Activated naive CD8-positive, alpha-beta T cell treated with anti-CD3 and anti-CD28 coated beads for 36 hours (primary cell): ENCODE measurements around the gene TNFSF11. TPM values are rescaled to one million over a fixed set of nuclear protein-coding genes. Genes with fewer than 3 reads are reported as not detected.

Experiments used
- DNase-seq: peaks from one replicate; pipeline ENCODE4 v3.0.0; 2021
- H3K27ac Mint-ChIP-seq: one replicate; pipeline ENCODE4 v1.8.0; 2022; ENCODE audit warnings: mild to moderate bottlenecking, moderate library complexity, mixed read lengths
- H3K27me3 Mint-ChIP-seq: one replicate; pipeline ENCODE4 v1.8.0; 2022; ENCODE audit warnings: mild to moderate bottlenecking, mixed read lengths
- H3K36me3 Mint-ChIP-seq: one replicate; pipeline ENCODE4 v1.8.0; 2021; ENCODE audit warnings: mild to moderate bottlenecking, mixed read lengths
- H3K4me1 Mint-ChIP-seq: one replicate; pipeline ENCODE4 v1.8.0; 2021; ENCODE audit warnings: mixed read lengths
- H3K4me3 Mint-ChIP-seq: one replicate; pipeline ENCODE4 v1.8.0; 2022; ENCODE audit warnings: mild to moderate bottlenecking, moderate library complexity, mixed read lengths
- H3K9me3 Mint-ChIP-seq: one replicate; pipeline ENCODE4 v1.8.0; 2022; ENCODE audit warnings: mixed read lengths
- total RNA-seq, 2 experiments: library from RNA; stranded (reverse); gene quantifications; one replicate each; pipeline ENCODE4 v1.2.3, GENCODE V29; 2021

The TNFSF11 gene
- total RNA-seq, 2 experiments from 2014 or later, result 6.4 to 7.5 TPM

- Mint-ChIP-seq H3K36me3 (no peaks in the 10 kb centered on the region), H3K27me3 (peaks cover 16% of the 10 kb centered on the region), H3K9me3 (no peaks in the 10 kb centered on the region), H3K27ac (no peak overlapping the region), H3K4me3 (no peak overlapping the region), H3K4me1 (peaks cover 2% of the 10 kb centered on the region)
- DNase-seq, result no peak
These were observed 38.2 kb downstream of the TNFSF11 start for GRCh38 chr13:42612021-42612765.

- Mint-ChIP-seq H3K4me3 (no peak overlapping the region), H3K9me3 (no peaks in the 10 kb centered on the region), H3K27ac (no peak overlapping the region), H3K36me3 (no peaks in the 10 kb centered on the region), H3K4me1 (peaks cover 2% of the 10 kb centered on the region), H3K27me3 (peaks cover 14% of the 10 kb centered on the region)
- no peak for DNase-seq
These were observed 40.6 kb downstream of the TNFSF11 start for GRCh38 chr13:42614436-42615035.

- Mint-ChIP-seq H3K36me3 (no peaks in the 10 kb centered on the region), H3K4me1 (peaks cover 2% of the 10 kb centered on the region), H3K9me3 (no peaks in the 10 kb centered on the region), H3K27ac (no peak overlapping the region), H3K4me3 (no peak overlapping the region), H3K27me3 (peaks cover 11% of the 10 kb centered on the region)
- DNase-seq, result no peak
These were observed 41.7 kb downstream of the TNFSF11 start for GRCh38 chr13:42615691-42616090.

- no peak overlapping the region for H3K27ac Mint-ChIP-seq
- H3K4me1 Mint-ChIP-seq, result peaks cover 2% of the 10 kb centered on the region
- H3K36me3 Mint-ChIP-seq, result no peaks in the 10 kb centered on the region
- no peak overlapping the region for H3K4me3 Mint-ChIP-seq
- DNase-seq, result no peak
- H3K27me3 Mint-ChIP-seq, result peaks cover 12% of the 10 kb centered on the region
- no peaks in the 10 kb centered on the region for H3K9me3 Mint-ChIP-seq
These were observed 43.3 kb downstream of the TNFSF11 start for GRCh38 chr13:42617221-42617620.

- Mint-ChIP-seq H3K36me3 (no peaks in the 10 kb centered on the region), H3K4me1 (no peaks in the 10 kb centered on the region), H3K9me3 (no peaks in the 10 kb centered on the region), H3K27ac (no peak overlapping the region), H3K4me3 (no peak overlapping the region), H3K27me3 (peaks cover 18% of the 10 kb centered on the region)
- DNase-seq, result no peak
These were observed 50.0 kb downstream of the TNFSF11 start for GRCh38 chr13:42623916-42624315.

GRCh38 chr13:42625611-42626010, 51.7 kb downstream of the TNFSF11 start:
- Mint-ChIP-seq H3K27me3 (peaks cover 18% of the 10 kb centered on the region), H3K9me3 (no peaks in the 10 kb centered on the region), H3K27ac (no peak overlapping the region), H3K4me3 (no peak overlapping the region), H3K4me1 (no peaks in the 10 kb centered on the region), H3K36me3 (no peaks in the 10 kb centered on the region)
- DNase-seq, result no peak

GRCh38 chr13:42626176-42626860, 52.4 kb downstream of the TNFSF11 start:
- Mint-ChIP-seq H3K27ac (no peak overlapping the region), H3K4me3 (no peak overlapping the region), H3K36me3 (no peaks in the 10 kb centered on the region), H3K9me3 (no peaks in the 10 kb centered on the region), H3K4me1 (no peaks in the 10 kb centered on the region), H3K27me3 (peaks cover 18% of the 10 kb centered on the region)
- DNase-seq, result no peak

GRCh38 chr13:42628666-42629065, 54.7 kb downstream of the TNFSF11 start:
- DNase-seq, result no peak
- Mint-ChIP-seq H3K9me3 (no peaks in the 10 kb centered on the region), H3K4me1 (no peaks in the 10 kb centered on the region), H3K36me3 (no peaks in the 10 kb centered on the region), H3K27me3 (peaks cover 8% of the 10 kb centered on the region), H3K27ac (no peak overlapping the region), H3K4me3 (no peak overlapping the region)

GRCh38 chr13:42631181-42631580, 57.2 kb downstream of the TNFSF11 start:
- Mint-ChIP-seq H3K4me1 (no peaks in the 10 kb centered on the region), H3K9me3 (no peaks in the 10 kb centered on the region), H3K27me3 (peaks cover 10% of the 10 kb centered on the region), H3K27ac (no peak overlapping the region), H3K4me3 (no peak overlapping the region), H3K36me3 (no peaks in the 10 kb centered on the region)
- DNase-seq, result no peak

- Mint-ChIP-seq H3K27me3 (peaks cover 9% of the 10 kb centered on the region), H3K36me3 (no peaks in the 10 kb centered on the region), H3K4me3 (no peak overlapping the region), H3K9me3 (no peaks in the 10 kb centered on the region), H3K4me1 (no peaks in the 10 kb centered on the region), H3K27ac (no peak overlapping the region)
- DNase-seq, result no peak
These were observed 59.5 kb downstream of the TNFSF11 start for GRCh38 chr13:42633495-42633894.

GRCh38 chr13:42638101-42638500, 64.1 kb downstream of the TNFSF11 start:
- no peaks in the 10 kb centered on the region for H3K36me3 Mint-ChIP-seq
- no peak for DNase-seq
- H3K27me3 Mint-ChIP-seq, result peaks cover 21% of the 10 kb centered on the region
- H3K4me1 Mint-ChIP-seq, result no peaks in the 10 kb centered on the region
- H3K27ac Mint-ChIP-seq, result no peak overlapping the region
- no peak overlapping the region for H3K4me3 Mint-ChIP-seq
- peaks cover 5% of the 10 kb centered on the region for H3K9me3 Mint-ChIP-seq

GRCh38 chr13:42638886-42639285, 64.9 kb downstream of the TNFSF11 start:
- H3K27ac Mint-ChIP-seq, result no peak overlapping the region
- no peaks in the 10 kb centered on the region for H3K36me3 Mint-ChIP-seq
- H3K4me1 Mint-ChIP-seq, result no peaks in the 10 kb centered on the region
- peaks cover 21% of the 10 kb centered on the region for H3K27me3 Mint-ChIP-seq
- H3K4me3 Mint-ChIP-seq, result no peak overlapping the region
- peaks cover 5% of the 10 kb centered on the region for H3K9me3 Mint-ChIP-seq
- DNase-seq, result no peak

- H3K4me1 Mint-ChIP-seq, result no peaks in the 10 kb centered on the region
- H3K4me3 Mint-ChIP-seq, result no peak overlapping the region
- H3K27me3 Mint-ChIP-seq, result peaks cover 18% of the 10 kb centered on the region
- H3K36me3 Mint-ChIP-seq, result no peaks in the 10 kb centered on the region
- peaks cover 5% of the 10 kb centered on the region for H3K9me3 Mint-ChIP-seq
- no peak for DNase-seq
- H3K27ac Mint-ChIP-seq, result no peak overlapping the region
These were observed 69.1 kb downstream of the TNFSF11 start for GRCh38 chr13:42643076-42643475.

- H3K9me3 Mint-ChIP-seq, result peaks cover 5% of the 10 kb centered on the region
- H3K36me3 Mint-ChIP-seq, result no peaks in the 10 kb centered on the region
- peaks cover 26% of the 10 kb centered on the region for H3K27me3 Mint-ChIP-seq
- no peak overlapping the region for H3K27ac Mint-ChIP-seq
- no peak for DNase-seq
- no peak overlapping the region for H3K4me3 Mint-ChIP-seq
- no peaks in the 10 kb centered on the region for H3K4me1 Mint-ChIP-seq
These were observed 70.9 kb downstream of the TNFSF11 start for GRCh38 chr13:42644841-42645240.

GRCh38 chr13:42645717-42646116, 71.8 kb downstream of the TNFSF11 start:
- no peaks in the 10 kb centered on the region for H3K4me1 Mint-ChIP-seq
- H3K27me3 Mint-ChIP-seq, result peaks cover 35% of the 10 kb centered on the region
- no peaks in the 10 kb centered on the region for H3K36me3 Mint-ChIP-seq
- DNase-seq, result no peak
- no peak overlapping the region for H3K4me3 Mint-ChIP-seq
- no peak overlapping the region for H3K27ac Mint-ChIP-seq
- H3K9me3 Mint-ChIP-seq, result peaks cover 3% of the 10 kb centered on the region
